Measurements from ENCODE around the gene CLRN2.

GRCh38 chr4:17517664-17518063, 2.7 kb downstream of the CLRN2 start:
- no peak for TF ChIP-seq CTCF (IDR thresholded peaks at IDR 0.05)
- TF ChIP-seq POLR2A (IDR thresholded peaks at IDR 0.05) = no peak
- no peak for TF ChIP-seq POLR2AphosphoS5 (IDR thresholded peaks at IDR 0.05)
- TF ChIP-seq EP300 (IDR thresholded peaks at IDR 0.05) = no peak
